ENCODE data around the gene MACC1. TPM values are rescaled to one million over a fixed set of nuclear protein-coding genes. Genes with fewer than 3 reads are reported as not detected.

MACC1 gene
- total RNA-seq, 1 donor from 2014 or later: 12.0 TPM

DNA sequence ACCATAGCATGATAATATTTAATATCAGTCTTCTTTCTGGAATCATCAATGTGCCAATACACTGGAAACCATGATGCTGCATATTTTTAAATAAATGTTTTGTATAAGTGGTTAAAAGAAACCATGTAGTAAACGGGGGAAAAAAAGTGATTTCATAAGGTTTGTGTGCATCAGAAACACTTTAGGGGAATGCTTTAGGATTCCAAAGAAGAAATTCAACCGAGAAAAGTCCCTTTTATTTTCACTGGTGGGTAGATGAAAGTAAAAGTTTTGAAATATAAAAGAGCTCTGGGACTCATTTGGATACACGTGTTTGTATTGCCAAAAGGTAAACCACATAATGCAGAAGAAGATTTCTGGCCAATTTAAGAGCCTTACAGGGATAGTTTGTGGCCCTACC is 11.9 kb upstream of the MACC1 start:
- H3K9me3 Mint-ChIP-seq: no peaks in the 10 kb centered on the region

DNA sequence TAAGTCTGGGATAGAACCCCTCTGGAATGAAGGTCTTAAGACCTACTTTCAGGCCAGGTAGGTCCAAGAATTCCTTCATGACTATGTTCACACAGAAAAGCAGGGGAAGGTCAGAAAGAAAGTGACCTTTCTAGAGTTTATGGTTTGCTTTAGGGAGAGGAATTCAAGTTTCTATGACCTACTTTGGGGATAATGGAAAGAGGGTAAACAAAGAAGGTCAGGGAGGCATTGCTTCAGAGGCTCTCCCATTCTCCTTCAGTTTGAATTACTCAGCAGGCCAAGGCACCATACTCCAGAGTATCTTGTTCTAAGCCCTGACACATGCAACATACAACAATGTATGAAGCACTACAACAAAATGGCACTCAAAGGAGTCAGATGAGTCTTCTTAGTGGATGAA is 11.5 kb upstream of the MACC1 start:
- no peaks in the 10 kb centered on the region for H3K36me3 Mint-ChIP-seq
- H3K9me3 Mint-ChIP-seq: no peaks in the 10 kb centered on the region
- no peak overlapping the region for H3K4me3 Mint-ChIP-seq
- no peaks in the 10 kb centered on the region for H3K4me1 Mint-ChIP-seq
- no peaks in the 10 kb centered on the region for H3K27me3 Mint-ChIP-seq (ENCODE audit: low read depth)
- TF ChIP-seq, protein P1, sequence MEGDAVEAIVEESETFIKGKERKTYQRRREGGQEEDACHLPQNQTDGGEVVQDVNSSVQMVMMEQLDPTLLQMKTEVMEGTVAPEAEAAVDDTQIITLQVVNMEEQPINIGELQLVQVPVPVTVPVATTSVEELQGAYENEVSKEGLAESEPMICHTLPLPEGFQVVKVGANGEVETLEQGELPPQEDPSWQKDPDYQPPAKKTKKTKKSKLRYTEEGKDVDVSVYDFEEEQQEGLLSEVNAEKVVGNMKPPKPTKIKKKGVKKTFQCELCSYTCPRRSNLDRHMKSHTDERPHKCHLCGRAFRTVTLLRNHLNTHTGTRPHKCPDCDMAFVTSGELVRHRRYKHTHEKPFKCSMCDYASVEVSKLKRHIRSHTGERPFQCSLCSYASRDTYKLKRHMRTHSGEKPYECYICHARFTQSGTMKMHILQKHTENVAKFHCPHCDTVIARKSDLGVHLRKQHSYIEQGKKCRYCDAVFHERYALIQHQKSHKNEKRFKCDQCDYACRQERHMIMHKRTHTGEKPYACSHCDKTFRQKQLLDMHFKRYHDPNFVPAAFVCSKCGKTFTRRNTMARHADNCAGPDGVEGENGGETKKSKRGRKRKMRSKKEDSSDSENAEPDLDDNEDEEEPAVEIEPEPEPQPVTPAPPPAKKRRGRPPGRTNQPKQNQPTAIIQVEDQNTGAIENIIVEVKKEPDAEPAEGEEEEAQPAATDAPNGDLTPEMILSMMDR (IDR thresholded peaks at IDR 0.05; ENCODE audit: unreplicated experiment): no peak
- no peak overlapping the region for H3K27ac Mint-ChIP-seq
- DNase-seq (ENCODE audit: low spot score in 2 of 2, unreplicated experiment in 2 of 2): no peak

More for the DNA sequence above, 11.9 kb upstream of the MACC1 start:
- Mint-ChIP-seq H3K4me1 (no peaks in the 10 kb centered on the region), H3K27ac (no peak overlapping the region), H3K4me3 (no peak overlapping the region), H3K36me3 (no peaks in the 10 kb centered on the region), H3K27me3 (ENCODE audit: low read depth) (no peaks in the 10 kb centered on the region)
- DNase-seq (ENCODE audit: low spot score in 2 of 2, unreplicated experiment in 2 of 2): no peak
- TF ChIP-seq, protein P1 (IDR thresholded peaks at IDR 0.05; ENCODE audit: unreplicated experiment): no peak

DNA sequence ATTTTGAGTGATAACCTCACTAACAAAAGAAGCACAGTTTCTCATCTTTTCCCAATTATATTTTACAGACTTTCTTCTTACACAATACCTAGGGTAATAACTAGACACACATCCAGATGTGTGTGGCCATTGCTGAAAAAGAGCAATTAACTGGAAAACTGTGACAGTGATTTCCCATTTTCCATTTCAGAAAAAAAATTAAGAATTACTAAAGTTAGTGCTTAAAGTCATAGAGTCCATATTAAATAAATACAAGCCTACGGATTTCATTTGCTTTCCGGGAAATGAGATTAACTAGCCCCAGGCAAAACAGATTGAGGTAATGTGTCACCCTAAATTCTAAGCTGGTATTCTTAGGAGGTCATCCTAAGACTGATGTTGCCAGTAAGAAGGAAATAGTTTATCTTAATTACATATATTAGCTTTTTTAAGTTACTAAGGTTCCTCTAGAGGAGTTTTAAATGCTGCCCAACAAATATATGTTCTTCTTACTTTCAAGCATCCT is 10.2 kb upstream of the MACC1 start:
- H3K36me3 Mint-ChIP-seq: no peaks in the 10 kb centered on the region
- no peaks in the 10 kb centered on the region for H3K4me1 Mint-ChIP-seq
- no peaks in the 10 kb centered on the region for H3K9me3 Mint-ChIP-seq
- TF ChIP-seq, protein P1 (IDR thresholded peaks at IDR 0.05; ENCODE audit: unreplicated experiment): no peak
- no peak for DNase-seq (ENCODE audit: low spot score in 2 of 2, unreplicated experiment in 2 of 2)
- no peak overlapping the region for H3K4me3 Mint-ChIP-seq
- no peaks in the 10 kb centered on the region for H3K27me3 Mint-ChIP-seq (ENCODE audit: low read depth)
- no peak overlapping the region for H3K27ac Mint-ChIP-seq

DNA sequence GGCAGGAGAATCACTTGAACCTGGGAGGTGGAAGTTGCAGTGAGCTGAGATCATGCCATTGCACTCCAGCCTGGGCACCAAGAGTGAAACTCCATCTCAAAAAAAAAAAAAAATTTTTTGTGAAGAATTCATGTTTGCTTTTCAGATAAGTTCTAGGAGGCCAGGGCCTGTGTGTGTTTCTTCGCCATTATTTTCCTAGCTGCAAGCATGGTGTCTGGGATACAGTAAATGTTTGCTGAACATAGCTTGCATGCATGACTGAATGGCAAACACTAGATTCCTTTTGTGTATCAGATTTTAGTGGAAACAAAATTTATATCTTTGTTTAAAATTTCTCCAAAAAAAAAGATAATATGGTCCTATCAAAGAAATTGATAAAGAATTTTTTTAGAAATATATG is 9.7 kb upstream of the MACC1 start:
- H3K36me3 Mint-ChIP-seq: no peaks in the 10 kb centered on the region
- TF ChIP-seq, protein P1 (IDR thresholded peaks at IDR 0.05; ENCODE audit: unreplicated experiment): no peak
- H3K4me1 Mint-ChIP-seq: no peaks in the 10 kb centered on the region
- DNase-seq (ENCODE audit: low spot score in 2 of 2, unreplicated experiment in 2 of 2): no peak
- no peaks in the 10 kb centered on the region for H3K27me3 Mint-ChIP-seq (ENCODE audit: low read depth)
- H3K9me3 Mint-ChIP-seq: no peaks in the 10 kb centered on the region
- H3K27ac Mint-ChIP-seq: no peak overlapping the region
- H3K4me3 Mint-ChIP-seq: no peak overlapping the region

DNA sequence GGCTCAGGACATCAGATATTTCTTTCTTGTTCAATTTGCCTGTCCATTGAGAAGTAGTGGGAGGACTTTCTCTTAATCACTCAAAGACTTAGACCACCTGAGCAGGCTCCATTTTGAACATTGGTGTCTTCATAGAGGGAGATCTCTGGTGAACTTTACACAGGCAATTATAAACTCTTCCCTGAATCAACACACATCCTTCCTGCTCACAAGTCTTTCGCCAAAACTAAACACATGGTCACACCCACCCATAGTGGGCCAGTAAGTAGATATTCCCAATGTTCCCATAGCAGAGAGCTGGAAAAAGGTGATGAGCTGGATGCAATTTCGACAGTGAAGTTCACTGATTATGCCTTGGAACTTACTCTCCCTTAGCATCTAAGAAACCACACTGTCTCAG is 8.2 kb upstream of the MACC1 start:
- Mint-ChIP-seq H3K36me3 (no peaks in the 10 kb centered on the region), H3K27ac (no peak overlapping the region), H3K4me1 (peaks cover 3% of the 10 kb centered on the region), H3K27me3 (ENCODE audit: low read depth) (no peaks in the 10 kb centered on the region), H3K9me3 (no peaks in the 10 kb centered on the region), H3K4me3 (no peak overlapping the region)
- TF ChIP-seq, protein P1 (IDR thresholded peaks at IDR 0.05; ENCODE audit: unreplicated experiment): no peak
- no peak for DNase-seq (ENCODE audit: low spot score in 2 of 2, unreplicated experiment in 2 of 2)

DNA sequence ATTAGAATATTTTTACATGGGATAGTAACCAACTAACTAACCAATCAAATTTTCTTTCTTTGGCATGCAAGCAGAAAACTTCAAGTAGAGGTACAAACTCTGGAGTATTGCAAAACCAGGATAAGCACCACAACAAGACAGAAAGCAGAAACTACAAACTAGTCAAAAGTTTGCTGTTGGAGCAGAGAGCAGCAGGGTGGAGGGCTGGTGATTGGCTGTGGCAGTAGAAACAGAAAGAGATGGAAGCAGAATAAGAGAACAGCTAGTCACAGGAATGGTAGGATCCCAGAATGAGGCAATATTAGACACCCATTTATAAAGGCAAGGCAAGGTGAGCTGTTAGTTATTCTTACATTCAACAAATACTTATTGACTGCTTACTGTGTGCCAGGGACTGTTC is 6.8 kb upstream of the MACC1 start:
- Mint-ChIP-seq H3K9me3 (no peaks in the 10 kb centered on the region), H3K27ac (no peak overlapping the region), H3K4me3 (no peak overlapping the region), H3K4me1 (peaks cover 3% of the 10 kb centered on the region), H3K36me3 (no peaks in the 10 kb centered on the region), H3K27me3 (ENCODE audit: low read depth) (no peaks in the 10 kb centered on the region)
- no peak for DNase-seq (ENCODE audit: low spot score in 2 of 2, unreplicated experiment in 2 of 2)
- TF ChIP-seq, protein P1 (IDR thresholded peaks at IDR 0.05; ENCODE audit: unreplicated experiment): no peak
